ENCODE measurements around the gene ATP5PF.
A peak's percentile ranks its signal among the peaks of the same experiment; 100 is the strongest.
"Not testable (repeated sequence)": the region's sequence is repeated elsewhere in the genome, so short reads cannot be mapped to it uniquely, and the experiment has no call there.

The ATP5PF gene

GRCh38 chr21:25722631-25723030, 12.1 kb downstream of the ATP5PF start:
- FAIRE-seq (no peak), DNase-seq (ENCODE audit: low spot score) (no peak)

DNA sequence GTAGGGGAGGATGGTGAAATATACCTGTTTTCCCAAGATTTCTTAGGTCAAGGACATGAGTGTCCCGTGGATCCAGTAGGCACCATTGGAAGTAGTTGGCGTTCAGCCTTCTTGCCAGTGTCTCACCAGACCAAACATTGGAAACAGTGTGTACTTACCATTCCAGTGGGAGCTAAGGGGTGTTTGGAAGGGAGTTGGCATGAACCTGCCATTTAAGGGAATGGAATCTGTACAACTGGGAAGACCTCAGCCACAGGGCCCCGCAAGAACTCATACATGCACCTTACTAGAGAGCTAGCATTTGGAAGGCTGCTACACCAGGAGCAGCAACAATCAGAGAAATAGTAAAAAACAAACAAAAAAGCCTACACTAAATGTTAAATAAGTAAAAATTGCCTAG, 12.7 kb downstream of the ATP5PF start:
- FAIRE-seq (no peak), DNase-seq (ENCODE audit: low spot score) (no peak)

DNA sequence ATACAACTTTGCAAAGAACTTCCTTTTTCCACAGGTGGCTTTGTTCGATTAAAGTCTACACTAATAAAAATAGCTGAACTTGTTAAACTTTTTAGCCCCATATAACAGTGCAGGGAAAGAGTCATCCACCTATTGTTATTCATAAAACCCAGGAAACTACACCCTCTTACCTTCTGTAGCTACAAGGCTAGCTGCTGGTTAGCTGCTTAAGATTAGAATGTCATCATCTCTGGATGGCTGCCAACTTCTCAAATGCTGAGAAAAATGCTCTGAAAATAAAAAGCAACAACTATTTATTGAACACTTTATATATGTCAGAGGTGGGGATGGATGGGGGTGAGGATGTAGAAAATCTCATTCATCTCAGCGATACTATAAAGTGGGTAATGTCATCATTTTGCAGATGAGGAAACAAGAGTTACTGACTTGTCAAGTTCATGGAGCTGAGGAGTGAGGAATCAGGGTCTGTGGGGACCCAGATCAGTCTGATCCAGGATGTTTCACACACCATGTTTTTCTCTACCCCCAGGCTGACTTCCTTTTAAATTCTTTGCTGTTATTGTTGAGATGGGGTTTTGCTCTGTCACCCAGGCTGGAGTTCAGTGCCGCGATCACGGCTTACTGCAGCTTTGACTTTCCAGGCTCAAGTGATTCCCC, 17.1 kb downstream of the ATP5PF start:
- FAIRE-seq (no peak), DNase-seq (ENCODE audit: low spot score) (no peak)

- DNase-seq (ENCODE audit: low spot score); FAIRE-seq: not testable (repeated sequence)
Observed at GRCh38 chr21:25714066-25714465, 20.6 kb downstream of the ATP5PF start.

DNA sequence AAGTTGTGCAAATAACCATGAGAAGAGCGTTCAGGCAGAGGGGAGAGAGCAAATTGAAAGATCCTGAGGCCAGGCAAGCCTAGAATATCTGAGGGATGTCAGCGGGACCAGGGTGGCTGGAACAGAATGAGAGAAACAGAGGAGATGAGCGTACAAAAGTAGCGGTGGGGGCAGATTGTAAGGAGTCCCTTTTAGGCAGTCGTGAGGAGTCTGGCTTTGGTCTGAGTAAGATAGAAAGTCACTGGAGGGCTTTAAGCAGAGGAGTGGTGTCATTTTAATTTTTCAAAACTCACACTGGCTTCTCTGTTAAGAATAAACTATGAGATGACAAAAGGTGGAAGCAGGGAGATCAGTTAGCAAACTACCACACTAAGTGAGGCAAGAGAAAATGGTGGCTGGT, 24.2 kb downstream of the ATP5PF start:
- no peak for DNase-seq (ENCODE audit: low spot score)
- no peak for FAIRE-seq

GRCh38 chr21:25709684-25710265, 24.9 kb downstream of the ATP5PF start:
- no peak for FAIRE-seq
- DNase-seq (ENCODE audit: low spot score), result no peak

- peak; percentile 81 for FAIRE-seq
- DNase-seq (ENCODE audit: low spot score), result peak; percentile 35
Observed at GRCh38 chr21:25708467-25709065, 26.1 kb downstream of the ATP5PF start.

DNA sequence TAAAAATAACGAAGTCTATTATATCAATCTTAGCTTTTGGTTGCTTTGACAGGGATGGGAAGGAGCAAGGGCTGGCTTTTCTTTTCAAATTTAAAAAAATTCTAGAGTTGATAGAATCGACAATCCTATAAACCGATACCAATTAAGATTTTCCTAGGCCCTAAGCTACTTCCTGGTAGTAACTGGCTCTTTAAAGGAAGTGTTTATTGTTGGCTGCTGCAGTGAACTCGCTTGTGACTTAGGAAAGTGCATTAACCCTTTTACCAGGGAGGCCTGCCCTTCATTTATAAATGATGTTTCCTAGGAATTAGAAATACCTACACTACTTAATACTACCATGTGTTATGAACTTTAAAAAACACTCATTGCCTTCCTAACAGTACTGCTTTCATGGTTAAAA, 33.2 kb downstream of the ATP5PF start:
- FAIRE-seq, result no peak
- no peak for DNase-seq (ENCODE audit: low spot score)

- no peak for FAIRE-seq
- DNase-seq (ENCODE audit: low spot score), result no peak
Observed at GRCh38 chr21:25700741-25701140, 34.0 kb downstream of the ATP5PF start.

DNA sequence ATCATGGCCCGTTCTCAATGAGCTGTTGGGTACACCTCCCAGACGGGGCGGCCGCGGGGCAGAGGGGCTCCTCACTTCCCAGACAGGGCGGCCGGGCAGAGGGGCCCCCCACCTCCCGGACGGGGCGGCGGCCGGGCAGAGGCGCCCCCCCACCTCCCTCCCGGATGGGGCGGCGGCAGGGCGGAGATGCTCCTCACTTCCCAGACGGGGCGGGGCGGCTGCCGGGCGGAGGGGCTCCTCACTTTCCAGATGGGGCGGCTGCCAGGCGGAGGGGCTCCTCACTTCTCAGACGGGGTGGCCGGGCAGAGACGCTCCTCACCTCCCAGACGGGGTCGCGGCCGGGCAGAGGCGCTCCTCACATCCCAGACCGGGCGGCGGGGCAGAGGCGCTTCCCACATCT, 39.2 kb downstream of the ATP5PF start:
- FAIRE-seq; DNase-seq (ENCODE audit: low spot score): not testable (repeated sequence)

GRCh38 chr21:25691976-25692375, 42.7 kb downstream of the ATP5PF start:
- FAIRE-seq, result peak; percentile 91
- DNase-seq (ENCODE audit: low spot score), result peak; percentile 54

DNA sequence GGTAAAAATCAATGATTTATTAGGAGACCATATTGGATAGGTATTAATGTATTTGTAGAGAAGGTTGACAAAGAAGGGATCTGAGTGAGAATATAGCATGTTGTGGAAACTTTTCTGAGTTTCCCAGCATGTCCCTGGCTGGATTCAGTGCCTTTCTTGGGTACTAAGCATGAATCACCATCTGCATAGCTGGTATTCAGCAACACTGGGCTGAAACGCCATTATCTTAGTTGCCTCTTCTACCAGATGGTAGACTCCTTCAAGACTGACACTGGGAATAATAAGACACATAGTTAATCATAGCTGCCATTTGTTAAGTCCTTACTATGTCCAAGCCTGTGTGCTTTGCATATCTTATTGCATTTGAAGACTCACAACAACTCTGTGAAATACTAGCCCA, 45.5 kb downstream of the ATP5PF start:
- DNase-seq (ENCODE audit: low spot score) (no peak), FAIRE-seq (no peak)

- FAIRE-seq (no peak), DNase-seq (ENCODE audit: low spot score) (no peak)
Observed at GRCh38 chr21:25688275-25689155, 46.2 kb downstream of the ATP5PF start.

DNA sequence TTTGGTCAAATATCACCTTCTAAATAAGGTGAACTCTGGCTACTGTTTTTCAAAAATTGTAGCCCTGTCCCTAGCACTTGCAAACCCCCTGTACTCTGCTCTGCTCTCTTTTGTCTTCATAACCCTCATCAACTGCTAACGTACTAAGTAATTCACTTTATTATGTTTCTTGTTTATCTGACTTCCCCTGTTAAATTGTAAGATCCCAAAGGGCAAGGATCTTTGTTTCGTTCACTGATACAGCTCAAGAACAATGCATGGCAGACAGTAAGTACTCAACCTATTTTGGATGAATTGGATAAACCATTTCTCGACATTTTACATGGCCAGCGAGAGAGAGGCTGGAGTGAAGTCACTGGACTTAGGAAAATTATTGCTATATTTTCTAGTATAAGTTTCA, 46.9 kb downstream of the ATP5PF start:
- FAIRE-seq (no peak), DNase-seq (ENCODE audit: low spot score) (no peak)

DNA sequence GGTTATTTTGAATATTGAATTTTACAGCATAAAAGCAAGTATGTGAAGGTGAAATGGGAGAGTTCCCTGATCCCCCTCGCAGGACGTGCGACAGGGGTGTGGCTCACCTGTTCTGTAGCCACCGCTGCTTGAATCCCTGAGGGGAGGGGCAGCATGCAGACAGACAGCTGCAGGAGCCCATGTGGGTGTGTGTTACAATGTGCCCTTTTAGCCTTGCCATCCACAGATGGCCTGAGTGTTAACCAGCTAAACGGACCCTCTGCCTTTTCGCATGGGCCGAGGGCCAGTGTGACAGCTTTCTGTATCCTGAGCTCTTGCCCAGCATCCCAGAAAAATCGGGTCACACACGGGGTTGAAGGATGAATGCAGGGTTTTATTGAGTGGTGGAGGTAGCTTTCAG, 52.3 kb downstream of the ATP5PF start:
- DNase-seq (ENCODE audit: low spot score), result no peak
- no peak for FAIRE-seq

DNA sequence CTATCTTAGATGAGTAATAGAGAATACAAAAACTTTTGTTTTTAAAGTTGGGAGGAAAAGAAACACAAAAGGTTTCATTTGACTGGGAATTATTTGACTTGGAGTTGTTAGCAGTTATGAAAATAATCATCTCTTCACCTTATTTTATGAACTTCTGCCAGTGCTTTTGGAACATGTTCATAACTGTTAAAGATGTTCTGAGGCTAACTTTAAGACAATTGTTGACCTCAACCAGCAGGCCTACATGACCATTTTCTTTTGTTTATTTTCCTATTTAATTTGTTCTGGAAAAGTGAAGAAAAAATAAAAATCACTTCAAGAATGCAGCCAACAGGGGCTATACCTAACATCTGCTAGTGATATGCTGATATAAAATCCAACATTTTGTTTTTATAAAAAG, 58.3 kb downstream of the ATP5PF start:
- DNase-seq (ENCODE audit: low spot score) (no peak), FAIRE-seq (no peak)
